Measurements from ENCODE around the gene PNPO.
"Not testable (repeated sequence)": the region's sequence is repeated elsewhere in the genome, so short reads cannot be mapped to it uniquely, and the experiment has no call there.

Gene PNPO

DNA sequence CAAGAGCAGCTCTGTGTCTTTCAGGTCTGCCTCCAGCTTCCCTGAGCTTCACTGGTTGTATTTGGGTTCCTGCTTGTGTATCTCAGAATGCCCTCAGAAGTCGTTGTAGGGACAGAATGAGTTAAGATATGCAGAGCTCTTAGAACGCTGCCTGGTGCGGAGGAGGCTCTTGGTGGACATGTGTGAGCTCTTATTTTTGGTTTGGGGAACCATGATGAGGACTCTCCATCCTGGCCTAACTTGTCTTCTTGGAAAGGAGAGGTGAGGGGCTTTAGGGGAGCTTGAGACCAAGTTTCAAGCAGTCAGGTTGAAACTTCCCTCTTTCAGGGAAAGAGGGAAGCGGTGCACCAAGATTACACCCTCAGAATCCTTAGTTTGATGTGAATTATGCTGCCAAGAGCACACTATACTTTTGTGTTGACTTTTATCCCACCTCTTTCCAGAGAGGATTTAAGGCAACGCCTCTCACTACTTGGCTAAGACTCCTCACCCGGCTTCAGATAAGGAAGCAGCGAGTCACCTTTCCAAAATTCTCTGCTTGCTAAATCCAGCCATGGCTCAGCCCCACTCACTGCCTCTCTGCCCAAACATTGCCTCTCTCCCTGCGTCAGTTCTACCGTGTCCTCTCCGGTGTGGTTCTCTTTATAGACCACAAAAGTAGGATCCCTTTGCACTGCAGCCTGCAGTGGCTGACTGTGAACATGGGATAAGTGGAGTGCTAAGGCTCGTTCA lies 42.3 kb downstream of the PNPO start:
- H3K9me3 ChIP-seq (ENCODE audit: insufficient read depth, low read length, severe bottlenecking), result no peaks in the 10 kb centered on the region
- no peak for ATAC-seq (ENCODE audit: insufficient read depth, low read depth)

DNA sequence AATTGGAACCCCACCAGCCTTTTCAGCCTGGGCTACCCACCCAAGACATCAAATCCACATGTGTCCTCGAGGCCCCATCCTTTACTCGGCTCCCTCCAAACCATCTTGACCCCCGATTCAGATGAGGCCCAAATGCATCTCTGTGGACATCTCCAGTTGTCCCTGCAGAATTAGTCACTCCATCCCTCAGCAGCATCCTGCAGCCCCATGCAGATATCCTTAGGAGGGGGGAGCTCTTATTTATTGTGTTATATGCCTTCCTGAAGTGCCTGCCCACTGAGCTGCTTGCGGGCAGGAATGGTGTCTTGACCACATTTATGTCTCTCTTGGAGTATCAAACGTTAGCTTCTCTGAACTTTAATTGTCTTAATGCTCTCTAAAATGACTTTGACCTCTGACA lies 45.1 kb downstream of the PNPO start:
- H3K27ac ChIP-seq (ENCODE audit: low read length), result no peak overlapping the region

More for the DNA sequence above, 42.3 kb downstream of the PNPO start:
- Histone ChIP-seq H4K20me1 (ENCODE audit: insufficient read depth, low read length) (peaks cover 16% of the 10 kb centered on the region; the same call in 1 of the 2 replicates), H3K4me2 (ENCODE audit: insufficient read depth, low read length) (no peak overlapping the region), H3K79me2 (ENCODE audit: insufficient read depth, low read length) (no peaks in the 10 kb centered on the region), H3K4me3 (ENCODE audit: low read depth in 1 of 2, low read length in 2 of 2) (no peak overlapping the region), H2AFZ (ENCODE audit: low read depth, low read length) (no peak overlapping the region), H3K4me1 (ENCODE audit: insufficient read depth, low read length) (peaks cover 24% of the 10 kb centered on the region), H3K36me3 (ENCODE audit: insufficient read depth, low read length) (peaks cover 57% of the 10 kb centered on the region), H3K27ac (ENCODE audit: low read length) (no peak overlapping the region), H3K27me3 (ENCODE audit: insufficient read depth, low read length, poor library complexity) (no peaks in the 10 kb centered on the region), H3K9ac (ENCODE audit: low read depth, low read length) (no peak overlapping the region)
- DNase-seq, result no peak
- TF ChIP-seq, protein P1, sequence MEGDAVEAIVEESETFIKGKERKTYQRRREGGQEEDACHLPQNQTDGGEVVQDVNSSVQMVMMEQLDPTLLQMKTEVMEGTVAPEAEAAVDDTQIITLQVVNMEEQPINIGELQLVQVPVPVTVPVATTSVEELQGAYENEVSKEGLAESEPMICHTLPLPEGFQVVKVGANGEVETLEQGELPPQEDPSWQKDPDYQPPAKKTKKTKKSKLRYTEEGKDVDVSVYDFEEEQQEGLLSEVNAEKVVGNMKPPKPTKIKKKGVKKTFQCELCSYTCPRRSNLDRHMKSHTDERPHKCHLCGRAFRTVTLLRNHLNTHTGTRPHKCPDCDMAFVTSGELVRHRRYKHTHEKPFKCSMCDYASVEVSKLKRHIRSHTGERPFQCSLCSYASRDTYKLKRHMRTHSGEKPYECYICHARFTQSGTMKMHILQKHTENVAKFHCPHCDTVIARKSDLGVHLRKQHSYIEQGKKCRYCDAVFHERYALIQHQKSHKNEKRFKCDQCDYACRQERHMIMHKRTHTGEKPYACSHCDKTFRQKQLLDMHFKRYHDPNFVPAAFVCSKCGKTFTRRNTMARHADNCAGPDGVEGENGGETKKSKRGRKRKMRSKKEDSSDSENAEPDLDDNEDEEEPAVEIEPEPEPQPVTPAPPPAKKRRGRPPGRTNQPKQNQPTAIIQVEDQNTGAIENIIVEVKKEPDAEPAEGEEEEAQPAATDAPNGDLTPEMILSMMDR (IDR thresholded peaks at IDR 0.05; ENCODE audit: borderline replicate concordance, extremely low read depth, low read length, poor library complexity, severe bottlenecking), result no peak
- no peak for TF ChIP-seq EZH2 (IDR thresholded peaks at IDR 0.05; ENCODE audit: borderline replicate concordance, low read depth, low read length, severe bottlenecking)

DNA sequence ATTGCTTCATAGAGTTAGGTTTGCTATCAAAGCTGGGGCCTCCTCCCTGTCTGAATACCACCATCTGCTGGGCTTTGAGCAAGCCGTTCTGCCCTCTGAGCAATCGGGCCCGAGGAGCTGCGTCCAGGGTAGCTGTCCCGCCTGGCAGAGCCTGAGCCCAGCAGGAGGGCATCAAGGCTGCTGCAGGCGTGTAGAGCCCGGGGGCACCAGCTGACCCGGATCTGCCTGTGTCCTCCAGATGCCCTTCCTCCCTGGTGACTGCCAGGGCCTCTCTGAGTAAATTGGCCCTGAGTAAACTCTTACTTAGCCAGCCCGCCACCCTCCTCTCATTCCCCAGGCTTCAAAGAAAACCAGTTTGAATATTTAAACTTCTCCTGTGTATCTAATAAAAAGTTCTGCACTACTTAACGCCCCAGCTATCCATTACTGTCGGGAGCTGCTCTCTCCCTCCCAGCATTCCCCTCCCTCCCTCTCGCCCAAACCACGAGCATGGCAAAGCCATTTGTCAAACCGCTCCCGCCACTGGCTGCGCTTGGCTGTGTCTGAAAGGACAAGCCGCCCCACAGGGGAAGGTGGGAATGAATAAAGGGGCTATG lies 46.0 kb downstream of the PNPO start:
- 0 out of 2 replicates have a peak, but pooled peaks cover 1% of the 10 kb centered on the region for H3K4me1 ChIP-seq (ENCODE audit: insufficient read depth, low read length)
- H3K9ac ChIP-seq (ENCODE audit: low read depth, low read length), result no peak overlapping the region
- no peak for ATAC-seq (ENCODE audit: insufficient read depth, low read depth)
- H2AFZ ChIP-seq (ENCODE audit: low read depth, low read length), result no peak overlapping the region
- no peaks in the 10 kb centered on the region for H3K27me3 ChIP-seq (ENCODE audit: insufficient read depth, low read length, poor library complexity)
- DNase-seq, result no peak
- no peak overlapping the region for H3K27ac ChIP-seq (ENCODE audit: low read length)
- TF ChIP-seq, protein P1 (IDR thresholded peaks at IDR 0.05; ENCODE audit: borderline replicate concordance, extremely low read depth, low read length, poor library complexity, severe bottlenecking), result no peak
- no peak for TF ChIP-seq EZH2 (IDR thresholded peaks at IDR 0.05; ENCODE audit: borderline replicate concordance, low read depth, low read length, severe bottlenecking)
- H3K79me2 ChIP-seq (ENCODE audit: insufficient read depth, low read length), result no peaks in the 10 kb centered on the region
- no peaks in the 10 kb centered on the region for H3K9me3 ChIP-seq (ENCODE audit: insufficient read depth, low read length, severe bottlenecking)
- no peaks in the 10 kb centered on the region for H4K20me1 ChIP-seq (ENCODE audit: insufficient read depth, low read length)
- H3K4me3 ChIP-seq (ENCODE audit: low read depth in 1 of 2, low read length in 2 of 2), result no peak overlapping the region
- H3K36me3 ChIP-seq (ENCODE audit: insufficient read depth, low read length), result peaks cover 20% of the 10 kb centered on the region
- H3K4me2 ChIP-seq (ENCODE audit: insufficient read depth, low read length), result no peak overlapping the region

More for the DNA sequence above, 45.1 kb downstream of the PNPO start:
- H3K4me1 ChIP-seq (ENCODE audit: insufficient read depth, low read length), result peaks cover 9% of the 10 kb centered on the region
- no peaks in the 10 kb centered on the region for H3K79me2 ChIP-seq (ENCODE audit: insufficient read depth, low read length)
- H2AFZ ChIP-seq (ENCODE audit: low read depth, low read length), result no peak overlapping the region
- no peak overlapping the region for H3K4me3 ChIP-seq (ENCODE audit: low read depth in 1 of 2, low read length in 2 of 2)
- DNase-seq (no peak), ATAC-seq (ENCODE audit: insufficient read depth, low read depth) (no peak)
- H3K9me3 ChIP-seq (ENCODE audit: insufficient read depth, low read length, severe bottlenecking), result no peaks in the 10 kb centered on the region
- no peak overlapping the region for H3K4me2 ChIP-seq (ENCODE audit: insufficient read depth, low read length)
- peaks cover 4% of the 10 kb centered on the region; the same call in 1 of the 2 replicates for H4K20me1 ChIP-seq (ENCODE audit: insufficient read depth, low read length)
- H3K27me3 ChIP-seq (ENCODE audit: insufficient read depth, low read length, poor library complexity), result no peaks in the 10 kb centered on the region
- peaks cover 28% of the 10 kb centered on the region for H3K36me3 ChIP-seq (ENCODE audit: insufficient read depth, low read length)
- no peak for TF ChIP-seq EZH2 (IDR thresholded peaks at IDR 0.05; ENCODE audit: borderline replicate concordance, low read depth, low read length, severe bottlenecking)
- TF ChIP-seq, protein P1 (IDR thresholded peaks at IDR 0.05; ENCODE audit: borderline replicate concordance, extremely low read depth, low read length, poor library complexity, severe bottlenecking), result no peak
- H3K9ac ChIP-seq (ENCODE audit: low read depth, low read length), result no peak overlapping the region

DNA sequence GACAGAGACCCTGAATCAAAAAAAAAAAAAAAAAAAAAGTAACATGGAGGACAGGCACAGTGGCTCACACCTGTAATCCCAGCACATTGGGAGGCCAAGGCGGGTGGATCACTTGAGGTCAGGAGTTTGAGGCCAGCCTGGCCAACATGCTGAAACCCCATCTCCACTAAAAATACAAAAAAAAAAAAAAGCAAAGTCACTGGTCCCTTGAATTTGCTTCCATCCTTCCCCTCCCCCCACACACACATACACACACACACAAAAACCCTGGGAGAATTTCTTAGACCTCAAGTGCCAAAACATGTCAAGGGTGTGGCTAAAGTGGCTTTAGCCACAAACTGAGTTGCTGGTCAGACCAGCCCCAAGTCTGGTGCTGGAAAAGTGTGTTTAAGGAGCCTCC lies 47.1 kb downstream of the PNPO start:
- not testable (repeated sequence) for H3K27me3 ChIP-seq (ENCODE audit: insufficient read depth, low read length, poor library complexity); H2AFZ ChIP-seq (ENCODE audit: low read depth, low read length); H3K36me3 ChIP-seq (ENCODE audit: insufficient read depth, low read length); H3K9ac ChIP-seq (ENCODE audit: low read depth, low read length); H3K4me3 ChIP-seq (ENCODE audit: low read depth in 1 of 2, low read length in 2 of 2); H3K9me3 ChIP-seq (ENCODE audit: insufficient read depth, low read length, severe bottlenecking); H4K20me1 ChIP-seq (ENCODE audit: insufficient read depth, low read length); ATAC-seq (ENCODE audit: insufficient read depth, low read depth); DNase-seq; H3K4me2 ChIP-seq (ENCODE audit: insufficient read depth, low read length); H3K79me2 ChIP-seq (ENCODE audit: insufficient read depth, low read length); H3K27ac ChIP-seq (ENCODE audit: low read length); H3K4me1 ChIP-seq (ENCODE audit: insufficient read depth, low read length)
